SIG-M5 treated with dmso at 0.1 percent for 504 hours (cell line): ENCODE data around the gene SKAP1.
"Not testable (repeated sequence)": the region's sequence is repeated elsewhere in the genome, so short reads cannot be mapped to it uniquely, and the experiment has no call there.

ENCODE experiments used
- DNase-seq: peaks from one replicate; lab custom pipeline; 2025; ENCODE audit not compliant: unreplicated experiment; lab: John Stamatoyannopoulos, UW

Gene SKAP1

GRCh38 chr17:48247603-48248002 lies 182.4 kb downstream of the SKAP1 start:
- no peak for DNase-seq

- no peak for DNase-seq
These were observed 183.0 kb downstream of the SKAP1 start for GRCh38 chr17:48247038-48247437.

GRCh38 chr17:48246612-48247011 lies 183.4 kb downstream of the SKAP1 start:
- no peak for DNase-seq

- not testable (repeated sequence) for DNase-seq
These were observed 184.5 kb downstream of the SKAP1 start for GRCh38 chr17:48245465-48246033.

DNA sequence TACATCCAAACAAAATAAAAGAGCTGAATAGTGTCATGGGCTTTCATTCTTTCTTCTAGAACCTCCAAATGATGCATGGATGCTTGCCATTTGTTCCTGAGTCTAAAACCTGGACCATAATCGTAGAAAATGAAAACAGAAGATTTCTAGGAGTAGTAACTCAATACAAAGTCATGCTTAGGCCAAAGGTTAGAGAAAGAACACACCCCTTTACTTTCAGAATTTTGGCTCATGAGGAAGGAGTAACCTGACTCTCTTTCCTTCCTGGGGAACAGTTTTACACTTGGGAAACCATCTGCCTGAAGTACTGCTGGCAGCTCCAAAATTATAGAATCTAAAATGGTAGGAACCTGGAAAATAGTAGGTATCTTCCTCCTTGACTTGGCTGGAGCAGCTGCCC lies 185.2 kb downstream of the SKAP1 start:
- no peak for DNase-seq

- DNase-seq = no peak
These were observed 185.8 kb downstream of the SKAP1 start for GRCh38 chr17:48244121-48244711.

GRCh38 chr17:48241770-48242497 lies 188.1 kb downstream of the SKAP1 start:
- no peak for DNase-seq

- peak; percentile 68 for DNase-seq
These were observed 188.9 kb downstream of the SKAP1 start for GRCh38 chr17:48241131-48241591.

- DNase-seq = no peak
These were observed 189.4 kb downstream of the SKAP1 start for GRCh38 chr17:48240562-48241130.

GRCh38 chr17:48240122-48240521 lies 189.9 kb downstream of the SKAP1 start:
- no peak for DNase-seq

GRCh38 chr17:48239603-48239995 lies 190.4 kb downstream of the SKAP1 start:
- DNase-seq = no peak

- DNase-seq = no peak
These were observed 190.9 kb downstream of the SKAP1 start for GRCh38 chr17:48238933-48239602.

DNA sequence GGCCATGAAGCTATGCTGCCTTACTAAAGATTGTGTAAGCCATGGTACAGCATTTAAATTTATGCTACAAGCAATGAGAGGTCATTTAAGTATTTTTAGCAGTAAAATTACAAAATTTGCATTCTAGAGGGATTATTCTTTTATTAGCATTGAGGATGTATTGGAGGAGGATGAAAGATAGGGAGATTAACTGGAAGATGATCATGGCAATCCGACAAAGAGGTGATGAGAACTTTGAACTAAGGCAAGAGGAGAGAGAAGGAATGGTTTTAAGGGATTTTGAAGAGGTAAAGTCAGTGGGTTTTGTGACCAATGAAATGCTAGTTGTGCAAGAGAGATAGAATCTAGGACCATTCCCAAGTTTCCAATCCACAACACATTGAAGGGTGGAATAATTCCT lies 192.6 kb downstream of the SKAP1 start:
- DNase-seq = no peak

DNA sequence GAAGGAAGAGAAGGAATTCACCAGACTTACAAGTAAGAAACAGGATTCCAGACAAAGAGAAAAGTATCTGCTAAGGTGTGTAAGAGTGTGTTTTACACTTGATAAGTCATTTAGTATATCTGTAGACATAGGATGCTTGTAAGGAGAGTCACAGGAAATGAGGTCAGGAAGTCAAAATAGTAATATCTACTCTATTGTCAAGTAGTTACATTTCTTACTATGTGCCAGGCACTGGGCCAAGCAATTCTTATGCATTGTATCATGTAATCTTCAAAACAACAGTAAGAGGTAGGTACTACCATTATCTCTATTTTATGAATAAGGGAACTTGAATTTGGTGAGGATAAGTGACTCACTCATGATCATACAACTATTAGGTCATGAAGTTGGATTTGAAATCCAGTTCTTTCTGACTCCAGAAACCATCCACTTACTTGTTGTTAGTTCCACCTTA lies 193.3 kb downstream of the SKAP1 start:
- DNase-seq = no peak

DNA sequence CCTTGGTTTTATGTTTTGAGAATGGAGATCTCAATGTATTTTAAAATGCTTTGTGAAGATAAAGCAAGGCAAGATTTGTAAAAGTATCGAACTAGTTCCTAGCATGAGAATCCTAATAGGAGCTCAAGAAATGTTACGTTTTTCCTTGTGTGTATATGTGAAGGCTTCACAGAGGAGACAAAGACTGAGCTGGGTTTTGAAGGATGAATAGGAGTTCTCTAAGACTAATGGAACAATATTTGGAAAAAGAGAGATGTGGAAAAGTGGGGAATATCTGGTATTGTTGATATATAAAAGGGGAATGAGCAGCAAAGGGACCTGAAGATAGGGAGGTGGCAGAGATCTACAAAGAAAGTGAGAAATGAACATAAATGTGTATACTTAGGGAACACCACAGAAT lies 195.1 kb downstream of the SKAP1 start:
- no peak for DNase-seq

- DNase-seq = no peak
These were observed 197.7 kb downstream of the SKAP1 start for GRCh38 chr17:48231995-48232959.

GRCh38 chr17:48229936-48230335 lies 200.1 kb downstream of the SKAP1 start:
- no peak for DNase-seq

DNA sequence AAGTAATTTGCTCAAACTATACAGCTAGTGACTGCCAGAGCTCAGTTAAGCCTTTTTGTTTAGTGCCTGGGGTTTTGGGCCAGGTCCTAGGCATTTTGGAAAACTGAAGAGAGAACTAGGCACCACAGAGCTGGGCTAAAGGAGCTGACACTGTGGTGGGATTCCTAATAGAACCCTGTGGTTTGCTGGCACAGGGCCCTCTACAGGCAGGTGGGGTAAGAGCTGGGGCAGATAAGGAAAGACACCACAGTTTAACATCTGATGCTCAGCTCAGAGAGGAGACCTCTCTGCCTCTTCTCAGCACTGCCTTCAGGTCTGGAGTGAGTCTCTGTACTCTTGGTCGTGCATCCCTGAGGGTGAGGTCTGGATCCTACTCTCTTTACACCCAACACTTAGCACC lies 201.3 kb downstream of the SKAP1 start:
- peak; percentile 8 for DNase-seq

DNA sequence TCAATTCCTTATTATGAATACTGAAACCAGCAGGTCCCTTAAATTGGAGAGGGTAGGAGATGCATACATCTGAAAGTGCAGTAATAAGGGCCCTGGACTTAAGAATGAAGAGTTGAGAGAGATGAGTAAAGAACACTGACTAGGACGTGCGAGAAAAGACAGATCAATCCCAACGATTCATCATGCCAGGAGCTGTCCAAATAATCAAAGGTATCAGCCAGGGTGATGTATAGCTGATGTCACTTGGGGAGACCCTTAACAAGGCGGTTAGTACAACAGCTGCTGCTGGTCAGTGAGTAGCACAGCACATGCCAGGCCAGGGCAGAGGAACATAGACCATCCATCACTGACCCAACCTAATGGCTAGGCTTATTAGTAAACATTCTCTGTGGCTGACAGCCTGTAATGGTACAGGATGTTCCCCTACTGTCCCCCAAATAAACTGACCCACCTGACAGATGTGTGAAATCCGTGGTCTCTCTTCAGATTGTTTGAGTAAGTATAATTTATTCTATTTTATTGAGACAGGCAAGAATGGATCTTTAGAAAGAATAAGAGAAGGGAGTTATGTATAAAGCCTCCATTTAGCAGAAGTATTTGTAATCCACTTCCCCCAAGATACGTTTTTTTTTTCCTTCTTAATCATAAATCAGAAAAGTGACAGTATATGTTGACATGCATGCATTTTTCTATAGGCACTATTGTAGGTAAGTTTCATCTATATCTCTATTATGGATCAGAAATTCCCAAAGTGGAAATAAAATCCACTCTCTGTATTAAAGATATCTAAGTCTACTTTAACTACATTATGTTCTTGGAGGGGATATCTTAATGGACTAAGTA lies 204.1 kb downstream of the SKAP1 start:
- DNase-seq = no peak
